Loucy (cell line): ENCODE measurements around the gene MYOD1.

ENCODE experiments used
- H2AFZ ChIP-seq: fragments of 200-600 bp; sonication (generic); 2 replicates; pipeline ENCODE4 v1.6.0; 2016; ENCODE audit warnings: antibody characterized with exemption, mild to moderate bottlenecking, low read length, moderate library complexity
- H3F3A ChIP-seq: fragments of 200-600 bp; 2 replicates; pipeline ENCODE4 v1.6.0; 2016; ENCODE audit warnings: antibody characterized with exemption, low read depth, mild to moderate bottlenecking
- H3K27me3 ChIP-seq: fragments of 200-600 bp; sonication (generic); 2 replicates; pipeline ENCODE4 v1.6.1; 2014; ENCODE audit warnings: low read length, mild to moderate bottlenecking; ENCODE audit not compliant: insufficient read depth, poor library complexity, severe bottlenecking
- H3K36me3 ChIP-seq: fragments of 200-600 bp; sonication (generic); 2 replicates; pipeline ENCODE4 v1.6.1; 2016; ENCODE audit warnings: low read length; ENCODE audit not compliant: insufficient read depth
- H3K4me1 ChIP-seq: fragments of 200-600 bp; sonication (generic); 2 replicates; pipeline ENCODE4 v1.5.1; 2014; ENCODE audit warnings: low read length, mild to moderate bottlenecking; ENCODE audit not compliant: insufficient read depth, poor library complexity, severe bottlenecking
- H3K4me2 ChIP-seq: fragments of 200-600 bp; sonication (generic); 2 replicates; pipeline ENCODE4 v1.6.0; 2014; ENCODE audit warnings: antibody characterized with exemption, low read length, low read depth, mild to moderate bottlenecking; ENCODE audit not compliant: poor library complexity, severe bottlenecking
- H3K4me3 ChIP-seq: fragments of 200-600 bp; sonication (generic); 2 replicates; pipeline ENCODE4 v1.5.1; 2014; ENCODE audit warnings: low read length, mild to moderate bottlenecking, mixed read lengths; ENCODE audit not compliant: poor library complexity, severe bottlenecking
- H3K79me2 ChIP-seq: fragments of 200-600 bp; sonication (generic); 2 replicates; pipeline ENCODE4 v1.6.1; 2014; ENCODE audit warnings: low read length; ENCODE audit not compliant: insufficient read depth
- H3K9ac ChIP-seq: fragments of 200-600 bp; sonication (generic); 2 replicates; pipeline ENCODE4 v1.6.0; 2014; ENCODE audit warnings: mild to moderate bottlenecking, low read depth, low read length, moderate library complexity; ENCODE audit not compliant: poor library complexity, severe bottlenecking
- H3K9me2 ChIP-seq: fragments of 200-600 bp; sonication (generic); replicated peaks from 2 replicates; pipeline ENCODE4 v1.6.1; 2016; ENCODE audit warnings: low read depth, low read length, mixed read lengths
- H3K9me3 ChIP-seq: fragments of 200-600 bp; sonication (generic); 2 replicates; pipeline ENCODE4 v1.6.1; 2014; ENCODE audit warnings: mild to moderate bottlenecking, antibody characterized with exemption, low read length, low read depth; ENCODE audit not compliant: insufficient read depth
- H4K20me1 ChIP-seq: fragments of 200-600 bp; sonication (generic); 2 replicates; pipeline ENCODE4 v1.6.0; 2014; ENCODE audit warnings: antibody characterized with exemption, low read length, mild to moderate bottlenecking; ENCODE audit not compliant: insufficient read depth, poor library complexity, severe bottlenecking
- CTCF ChIP-seq: fragments of 200-600 bp; sonication (generic); conservative IDR thresholded peaks from 2 replicates; pipeline ENCODE4 v1.5.1; 2014; ENCODE audit warnings: mild to moderate bottlenecking, antibody characterized with exemption, low read length
- EZH2phosphoT487 ChIP-seq: fragments of 200-600 bp; IDR thresholded peaks from 2 replicates; pipeline ENCODE4 v1.6.1; 2018; ENCODE audit warnings: antibody characterized with exemption, mild to moderate bottlenecking, moderate library complexity, borderline replicate concordance

The MYOD1 gene

GRCh38 chr11:17686231-17686980 is 33.0 kb upstream of the MYOD1 start:
- Histone ChIP-seq H3K79me2 (no peaks in the 10 kb centered on the region), H3K9me3 (no peaks in the 10 kb centered on the region), H3K9me2 (no peaks in the 10 kb centered on the region), H4K20me1 (no peaks in the 10 kb centered on the region), H3K9ac (no peak overlapping the region), H3K4me3 (no peak overlapping the region), H3K27me3 (peaks cover 4% of the 10 kb centered on the region), H3K36me3 (no peaks in the 10 kb centered on the region), H3K4me2 (no peak overlapping the region), H3K4me1 (no peaks in the 10 kb centered on the region), H3F3A (no peaks in the 10 kb centered on the region), H2AFZ (no peak overlapping the region)
- no peak for TF ChIP-seq EZH2phosphoT487
- TF ChIP-seq CTCF, result no peak

DNA sequence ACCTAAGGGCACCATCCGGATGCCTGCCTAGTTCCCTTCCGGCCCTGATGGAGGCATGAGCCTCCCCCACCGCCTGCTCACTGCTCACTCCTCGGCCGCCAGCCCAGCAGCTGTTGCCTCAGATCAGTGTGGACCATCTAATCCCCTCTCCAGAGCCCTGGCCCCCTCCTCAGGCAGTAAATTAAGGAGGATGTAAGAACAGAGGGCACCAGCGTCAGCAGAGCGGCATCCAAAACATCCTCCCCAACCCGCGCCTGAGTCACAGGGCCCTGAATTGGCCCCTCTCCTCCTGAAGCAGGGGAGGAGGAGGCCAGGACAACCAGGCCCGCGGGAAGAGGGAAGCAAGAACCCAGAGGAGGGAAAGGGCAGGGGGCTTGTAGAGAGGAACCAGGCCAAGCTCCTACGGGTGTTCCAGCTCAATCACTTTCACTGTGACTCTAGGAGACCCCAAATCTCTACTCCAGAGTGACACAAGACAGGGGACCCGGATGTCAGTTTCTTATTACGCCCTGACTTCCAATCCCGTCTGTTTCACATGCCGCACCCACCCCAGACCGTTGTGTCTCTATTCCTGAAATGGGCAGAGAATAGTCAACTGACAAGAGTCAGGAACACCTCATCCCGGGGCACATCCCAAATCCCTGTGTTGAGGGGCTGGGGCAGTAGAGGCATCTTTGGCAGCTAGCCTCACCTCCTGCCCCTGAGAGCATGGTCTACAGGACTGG is 31.3 kb upstream of the MYOD1 start:
- H3K4me2 ChIP-seq, result no peak overlapping the region
- no peak overlapping the region for H3K9ac ChIP-seq
- H3K79me2 ChIP-seq, result no peaks in the 10 kb centered on the region
- no peaks in the 10 kb centered on the region for H3K4me1 ChIP-seq
- H4K20me1 ChIP-seq, result no peaks in the 10 kb centered on the region
- H3K4me3 ChIP-seq, result no peak overlapping the region
- no peaks in the 10 kb centered on the region for H3K36me3 ChIP-seq
- H3K27me3 ChIP-seq, result peaks cover 4% of the 10 kb centered on the region
- TF ChIP-seq EZH2phosphoT487 (no peak), CTCF (no peak)
- H3K9me3 ChIP-seq, result no peaks in the 10 kb centered on the region
- H2AFZ ChIP-seq, result no peak overlapping the region
- H3F3A ChIP-seq, result no peaks in the 10 kb centered on the region
- no peaks in the 10 kb centered on the region for H3K9me2 ChIP-seq

- Histone ChIP-seq H3K9ac (no peak overlapping the region), H3K79me2 (no peaks in the 10 kb centered on the region), H3K4me3 (no peak overlapping the region), H2AFZ (no peak overlapping the region), H4K20me1 (no peaks in the 10 kb centered on the region), H3K4me2 (no peak overlapping the region), H3F3A (no peaks in the 10 kb centered on the region), H3K36me3 (no peaks in the 10 kb centered on the region), H3K9me2 (no peaks in the 10 kb centered on the region), H3K9me3 (no peaks in the 10 kb centered on the region), H3K27me3 (peaks cover 4% of the 10 kb centered on the region), H3K4me1 (no peaks in the 10 kb centered on the region)
- TF ChIP-seq EZH2phosphoT487 (no peak), CTCF (no peak)
Observed at GRCh38 chr11:17691550-17691949, 27.8 kb upstream of the MYOD1 start.
